Neural cell (in vitro differentiated cells): ENCODE results near the gene NMNAT3. TPM values are rescaled to one million over a fixed set of nuclear protein-coding genes. Genes with fewer than 3 reads are reported as not detected.

Experiments used
- H2AFZ ChIP-seq: fragments of 200-600, 300-800 bp; sonication (generic), shearing (Covaris generic); 2 replicates; pipeline ENCODE4 v1.6.0; 2014; ENCODE audit warnings: low read depth, mild to moderate bottlenecking, antibody characterized with exemption, low read length, moderate library complexity
- H3F3A ChIP-seq: fragments of 200-600 bp; shearing (Covaris generic); 2 replicates; pipeline ENCODE4 v1.6.1; 2016; ENCODE audit warnings: mild to moderate bottlenecking, moderate library complexity, mixed read lengths, antibody characterized with exemption, low read length; ENCODE audit not compliant: insufficient read depth, poor library complexity, severe bottlenecking
- H3K27ac ChIP-seq: fragments of 200-600, 300-800 bp; sonication (generic), shearing (Covaris generic); 2 replicates; pipeline ENCODE4 v1.5.1; 2014; ENCODE audit warnings: mild to moderate bottlenecking, low read length, moderate library complexity
- H3K27me3 ChIP-seq: fragments of 300-800, 200-600 bp; sonication (generic), shearing (Covaris generic); 2 replicates; pipeline ENCODE4 v1.6.0; 2014; ENCODE audit warnings: mild to moderate bottlenecking, low read depth, low read length, moderate library complexity; ENCODE audit not compliant: insufficient read depth
- H3K36me3 ChIP-seq: fragments of 300-800, 200-600 bp; sonication (generic), shearing (Covaris generic); 2 replicates; pipeline ENCODE4 v1.5.1; 2014; ENCODE audit warnings: mild to moderate bottlenecking, antibody characterized with exemption, low read length, moderate library complexity; ENCODE audit not compliant: insufficient read depth
- H3K4me2 ChIP-seq: fragments of 300-800, 200-600 bp; sonication (generic), shearing (Covaris generic); 2 replicates; pipeline ENCODE4 v1.6.0; 2014; ENCODE audit warnings: mild to moderate bottlenecking, low read length
- H3K4me3 ChIP-seq: fragments of 300-800, 200-600 bp; sonication (generic), shearing (Covaris generic); 2 replicates; pipeline ENCODE4 v1.5.1; 2014; ENCODE audit warnings: mild to moderate bottlenecking, low read length, moderate library complexity
- H3K79me2 ChIP-seq: fragments of 200-600 bp; shearing (Covaris generic); replicated peaks from 2 replicates; pipeline ENCODE4 v1.6.0; 2014; ENCODE audit warnings: mild to moderate bottlenecking, low read length, moderate library complexity; ENCODE audit not compliant: insufficient read depth
- H3K9ac ChIP-seq: fragments of 300-800, 200-600 bp; sonication (generic), shearing (Covaris generic); 2 replicates; pipeline ENCODE4 v1.6.1; 2016; ENCODE audit warnings: mild to moderate bottlenecking, low read length, mixed read lengths
- H3K9me2 ChIP-seq: fragments of 200-600 bp; shearing (Covaris generic); 2 replicates; pipeline ENCODE4 v1.6.1; 2016; ENCODE audit warnings: mild to moderate bottlenecking, low read length, mixed read lengths; ENCODE audit not compliant: insufficient read depth
- H3K9me3 ChIP-seq: fragments of 200-600, 300-800 bp; sonication (generic), shearing (Covaris generic); 2 replicates; pipeline ENCODE4 v1.6.1; 2016; ENCODE audit warnings: mild to moderate bottlenecking, mixed run types, low read length, moderate library complexity, mixed read lengths
- H4K20me1 ChIP-seq: fragments of 200-600 bp; shearing (Covaris generic); 2 replicates; pipeline ENCODE4 v1.6.1; 2016; ENCODE audit warnings: mild to moderate bottlenecking, mixed run types; ENCODE audit not compliant: insufficient read depth
- EP300 ChIP-seq: fragments of 450-650 bp; conservative IDR thresholded peaks from 2 replicates; pipeline ENCODE4 v1.6.1; 2014; ENCODE audit warnings: antibody characterized with exemption, mild to moderate bottlenecking, moderate library complexity; ENCODE audit not compliant: poor library complexity, severe bottlenecking
- EZH2 ChIP-seq: fragments of 200-600, 300-800 bp; shearing (Covaris generic), sonication (generic); IDR thresholded peaks from 2 replicates; pipeline ENCODE4 v1.6.1; 2014; ENCODE audit warnings: antibody characterized with exemption, low read length, borderline replicate concordance, mild to moderate bottlenecking; ENCODE audit not compliant: insufficient read depth, poor library complexity, severe bottlenecking
- MXI1 ChIP-seq: fragments of 450-650 bp; conservative IDR thresholded peaks from 2 replicates; pipeline ENCODE4 v1.6.1; 2014; ENCODE audit warnings: antibody characterized with exemption, mild to moderate bottlenecking; ENCODE audit not compliant: poor library complexity, severe bottlenecking
- POLR2AphosphoS5 ChIP-seq: IDR thresholded peaks from 2 replicates; pipeline ENCODE4 v1.6.1; 2012
- RAD21 ChIP-seq: fragments of 450-650 bp; conservative IDR thresholded peaks from 2 replicates; pipeline ENCODE4 v1.6.1; 2014; ENCODE audit warnings: antibody characterized with exemption, mild to moderate bottlenecking, moderate library complexity
- SMC3 ChIP-seq: fragments of 450-650 bp; conservative IDR thresholded peaks from 2 replicates; pipeline ENCODE4 v1.6.1; 2014; ENCODE audit warnings: antibody characterized with exemption, mild to moderate bottlenecking, moderate library complexity; ENCODE audit not compliant: poor library complexity
- TAF1 ChIP-seq: IDR thresholded peaks from 2 replicates; pipeline ENCODE4 v1.6.1; 2012; ENCODE audit warnings: low read depth
- polyA minus RNA-seq: library from RNA; depleted of rRNA, polyadenylated mRNA; stranded (reverse); fragments of >200 nt; gene quantifications from 2 replicates; pipeline ENCODE4 v1.2.3, GENCODE V29; 2014
- polyA plus RNA-seq: library from polyadenylated mRNA; depleted of rRNA; stranded (reverse); fragments of >200 nt; gene quantifications from 2 replicates; pipeline ENCODE4 v1.2.3, GENCODE V29; 2014
- TF ChIP-seq, protein P1 (sequence below): IDR thresholded peaks from 2 replicates; pipeline ENCODE4 v1.6.1; 2012; ENCODE audit warnings: borderline replicate concordance
- TF ChIP-seq, protein P2 (sequence below): fragments of 450-650 bp; IDR thresholded peaks from 2 replicates; pipeline ENCODE4 v1.5.1; 2014; ENCODE audit warnings: antibody characterized with exemption, mild to moderate bottlenecking, moderate library complexity; ENCODE audit not compliant: poor library complexity, severe bottlenecking

NMNAT3 gene
- polyA plus RNA-seq (2.3 and 4.6 TPM in 2 replicates), polyA minus RNA-seq (2.4 and 3.9 TPM in 2 replicates)

DNA sequence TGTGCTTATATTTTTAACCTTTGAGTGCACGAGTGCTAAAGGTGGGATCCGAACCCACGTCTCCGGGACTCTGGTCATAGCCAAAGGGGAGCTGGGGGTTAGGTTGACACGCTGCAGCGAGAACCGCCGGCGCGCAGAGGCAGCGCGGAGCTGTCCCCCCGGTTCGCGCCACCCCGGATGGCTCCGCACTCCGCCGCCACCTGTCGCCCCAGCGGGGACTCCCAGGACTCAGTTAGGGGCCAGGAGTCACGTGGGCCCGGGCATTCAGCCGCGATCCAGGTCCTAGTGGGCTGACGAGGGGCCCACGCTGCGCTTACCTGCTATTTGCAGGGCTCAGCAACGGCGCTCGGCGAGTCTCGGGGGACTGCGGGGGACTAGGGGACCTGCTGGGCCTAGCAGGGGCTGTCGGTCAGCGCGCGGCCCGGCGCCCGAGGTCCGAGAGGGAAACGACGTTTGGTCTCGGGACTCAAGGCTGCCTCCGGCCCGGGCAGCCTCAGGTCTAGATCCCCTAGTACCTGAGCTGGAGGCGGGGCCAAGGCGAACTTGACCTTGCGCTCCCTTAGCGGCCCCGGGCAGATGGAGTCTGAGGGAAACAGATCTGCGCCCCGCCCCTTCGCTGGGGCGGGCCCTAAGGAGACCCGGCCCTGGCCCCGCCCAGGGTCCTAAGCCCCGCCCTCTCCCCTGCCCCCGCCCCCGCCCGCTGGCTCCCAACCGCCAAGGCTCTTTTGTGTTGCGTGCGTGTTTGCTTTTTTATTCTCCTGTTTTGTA, at the start of gene NMNAT3:
TSS of gene NMNAT3 (minus strand) at position 585 of the 768 bp plus-strand sequence. CDS start 50,248 bp downstream, outside the sequence.
- Histone ChIP-seq H3K9ac (no peak within 1 kb of the TSS), H3F3A (peaks cover 4% of the 10 kb centered on the region), H2AFZ (no peak within 1 kb of the TSS), H4K20me1 (no peaks in the 10 kb centered on the region), H3K36me3 (no peaks in the 10 kb centered on the region), H3K27ac (no peak within 1 kb of the TSS), H3K4me2 (no peak within 1 kb of the TSS), H3K9me3 (no peaks in the 10 kb centered on the region), H3K27me3 (peaks cover 3% of the 10 kb centered on the region), H3K4me3 (peak within 1 kb of the TSS; percentile 61), H3K9me2 (no peaks in the 10 kb centered on the region), H3K79me2 (no peaks in the 10 kb centered on the region)
- no peak for TF ChIP-seq EP300

DNA sequence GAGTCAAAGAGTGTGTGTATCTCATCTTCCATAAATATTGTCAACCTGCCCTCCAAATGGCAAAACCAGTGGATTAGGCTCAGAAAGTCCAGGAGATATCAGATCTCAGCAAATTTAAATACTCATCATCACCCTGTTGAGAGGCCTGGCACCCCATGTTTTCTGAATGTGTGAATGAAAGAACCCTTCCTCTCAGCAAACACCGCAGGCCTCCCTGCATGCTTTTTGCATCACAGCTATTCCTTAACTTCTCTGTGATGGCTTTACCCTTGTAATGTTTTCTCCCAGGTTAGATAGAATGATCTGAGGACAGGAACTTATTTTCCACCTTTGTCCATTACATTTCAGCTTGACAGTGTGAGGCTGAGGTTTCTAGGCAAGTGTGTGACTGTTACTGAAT, 43.6 kb upstream of the NMNAT3 start:
- Histone ChIP-seq H3K9ac (no peak overlapping the region), H3K9me3 (no peaks in the 10 kb centered on the region), H3K79me2 (no peaks in the 10 kb centered on the region), H3K27me3 (no peaks in the 10 kb centered on the region), H3K4me2 (no peak overlapping the region), H3K9me2 (no peaks in the 10 kb centered on the region), H3F3A (no peaks in the 10 kb centered on the region), H4K20me1 (no peaks in the 10 kb centered on the region), H3K36me3 (no peaks in the 10 kb centered on the region), H3K27ac (no peak overlapping the region), H2AFZ (no peak overlapping the region), H3K4me3 (no peak overlapping the region)
- TF ChIP-seq POLR2AphosphoS5 (no peak), EP300 (no peak), TAF1 (no peak), RAD21 (no peak), MXI1 (no peak), SMC3 (no peak), EZH2 (no peak)
- TF ChIP-seq, protein P1, sequence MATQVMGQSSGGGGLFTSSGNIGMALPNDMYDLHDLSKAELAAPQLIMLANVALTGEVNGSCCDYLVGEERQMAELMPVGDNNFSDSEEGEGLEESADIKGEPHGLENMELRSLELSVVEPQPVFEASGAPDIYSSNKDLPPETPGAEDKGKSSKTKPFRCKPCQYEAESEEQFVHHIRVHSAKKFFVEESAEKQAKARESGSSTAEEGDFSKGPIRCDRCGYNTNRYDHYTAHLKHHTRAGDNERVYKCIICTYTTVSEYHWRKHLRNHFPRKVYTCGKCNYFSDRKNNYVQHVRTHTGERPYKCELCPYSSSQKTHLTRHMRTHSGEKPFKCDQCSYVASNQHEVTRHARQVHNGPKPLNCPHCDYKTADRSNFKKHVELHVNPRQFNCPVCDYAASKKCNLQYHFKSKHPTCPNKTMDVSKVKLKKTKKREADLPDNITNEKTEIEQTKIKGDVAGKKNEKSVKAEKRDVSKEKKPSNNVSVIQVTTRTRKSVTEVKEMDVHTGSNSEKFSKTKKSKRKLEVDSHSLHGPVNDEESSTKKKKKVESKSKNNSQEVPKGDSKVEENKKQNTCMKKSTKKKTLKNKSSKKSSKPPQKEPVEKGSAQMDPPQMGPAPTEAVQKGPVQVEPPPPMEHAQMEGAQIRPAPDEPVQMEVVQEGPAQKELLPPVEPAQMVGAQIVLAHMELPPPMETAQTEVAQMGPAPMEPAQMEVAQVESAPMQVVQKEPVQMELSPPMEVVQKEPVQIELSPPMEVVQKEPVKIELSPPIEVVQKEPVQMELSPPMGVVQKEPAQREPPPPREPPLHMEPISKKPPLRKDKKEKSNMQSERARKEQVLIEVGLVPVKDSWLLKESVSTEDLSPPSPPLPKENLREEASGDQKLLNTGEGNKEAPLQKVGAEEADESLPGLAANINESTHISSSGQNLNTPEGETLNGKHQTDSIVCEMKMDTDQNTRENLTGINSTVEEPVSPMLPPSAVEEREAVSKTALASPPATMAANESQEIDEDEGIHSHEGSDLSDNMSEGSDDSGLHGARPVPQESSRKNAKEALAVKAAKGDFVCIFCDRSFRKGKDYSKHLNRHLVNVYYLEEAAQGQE, result no peak
- TF ChIP-seq, protein P2, sequence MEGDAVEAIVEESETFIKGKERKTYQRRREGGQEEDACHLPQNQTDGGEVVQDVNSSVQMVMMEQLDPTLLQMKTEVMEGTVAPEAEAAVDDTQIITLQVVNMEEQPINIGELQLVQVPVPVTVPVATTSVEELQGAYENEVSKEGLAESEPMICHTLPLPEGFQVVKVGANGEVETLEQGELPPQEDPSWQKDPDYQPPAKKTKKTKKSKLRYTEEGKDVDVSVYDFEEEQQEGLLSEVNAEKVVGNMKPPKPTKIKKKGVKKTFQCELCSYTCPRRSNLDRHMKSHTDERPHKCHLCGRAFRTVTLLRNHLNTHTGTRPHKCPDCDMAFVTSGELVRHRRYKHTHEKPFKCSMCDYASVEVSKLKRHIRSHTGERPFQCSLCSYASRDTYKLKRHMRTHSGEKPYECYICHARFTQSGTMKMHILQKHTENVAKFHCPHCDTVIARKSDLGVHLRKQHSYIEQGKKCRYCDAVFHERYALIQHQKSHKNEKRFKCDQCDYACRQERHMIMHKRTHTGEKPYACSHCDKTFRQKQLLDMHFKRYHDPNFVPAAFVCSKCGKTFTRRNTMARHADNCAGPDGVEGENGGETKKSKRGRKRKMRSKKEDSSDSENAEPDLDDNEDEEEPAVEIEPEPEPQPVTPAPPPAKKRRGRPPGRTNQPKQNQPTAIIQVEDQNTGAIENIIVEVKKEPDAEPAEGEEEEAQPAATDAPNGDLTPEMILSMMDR, result no peak
